ENCODE measurements around the gene ADSL. TPM values are rescaled to one million over a fixed set of nuclear protein-coding genes. Genes with fewer than 3 reads are reported as not detected.

ADSL gene
- total and polyA plus RNA-seq, 4 donors: 31.1 to 49.0 (median 37.7) TPM

- H3K9me3 ChIP-seq (ENCODE audit: control insufficient read depth, low read length): no peaks in the 10 kb centered on the region
- H3K4me1 ChIP-seq (ENCODE audit: control insufficient read depth in 1 of 2, insufficient read depth in 2 of 2, low read length in 2 of 2): no peaks in the 10 kb centered on the region
- intact Hi-C loops (cut with DNase I): no loop called here
- no peak overlapping the region for H3K4me3 ChIP-seq (ENCODE audit: low read length in 2 of 2)
- ATAC-seq (ENCODE audit: low FRiP score): no peak
- no peak overlapping the region for H3K27ac ChIP-seq (ENCODE audit: low read depth in 1 of 2, low read length in 2 of 2)
- WGBS, 2 donors: 85 to 89% methylated on average over 38 to 42 of the region's 42 CpGs
- peaks cover 0 to 19% of the 10 kb centered on the region in 2 donors for H3K36me3 ChIP-seq (ENCODE audit: control insufficient read depth in 1 of 2, insufficient read depth in 2 of 2, low read length in 1 of 2)
- no peaks in the 10 kb centered on the region for H3K27me3 ChIP-seq (ENCODE audit: control insufficient read depth in 1 of 2, insufficient read depth in 2 of 2, low read length in 1 of 2)
- peak in 1 of 2 donors; percentile 74 for DNase-seq
Measured at GRCh38 chr22:40418366-40419201, 72.3 kb downstream of the ADSL start.

GRCh38 chr22:40419718-40420117 lies 73.4 kb downstream of the ADSL start:
- Histone ChIP-seq H3K27ac (ENCODE audit: low read depth in 1 of 2, low read length in 2 of 2) (no peak overlapping the region), H3K9me3 (ENCODE audit: control insufficient read depth, low read length) (no peaks in the 10 kb centered on the region), H3K36me3 (ENCODE audit: control insufficient read depth in 1 of 2, insufficient read depth in 2 of 2, low read length in 1 of 2) (peaks cover 0 to 19% of the 10 kb centered on the region in 2 donors), H3K4me3 (ENCODE audit: low read length in 2 of 2) (no peak overlapping the region), H3K27me3 (ENCODE audit: control insufficient read depth in 1 of 2, insufficient read depth in 2 of 2, low read length in 1 of 2) (no peaks in the 10 kb centered on the region), H3K4me1 (ENCODE audit: control insufficient read depth in 1 of 2, insufficient read depth in 2 of 2, low read length in 2 of 2) (no peaks in the 10 kb centered on the region)
- peak in 1 of 2 donors; percentile 45 for DNase-seq
- ATAC-seq (ENCODE audit: low FRiP score): no peak
- intact Hi-C loops (cut with DNase I): no loop called here
- 82 to 88% methylated on average over 8 of the region's 8 CpGs for WGBS, 2 donors

- intact Hi-C loops (cut with DNase I): no loop called here
- no peak for ATAC-seq (ENCODE audit: low FRiP score)
- Histone ChIP-seq H3K27ac (ENCODE audit: low read depth in 1 of 2, low read length in 2 of 2) (no peak overlapping the region), H3K9me3 (ENCODE audit: control insufficient read depth, low read length) (no peaks in the 10 kb centered on the region), H3K27me3 (ENCODE audit: control insufficient read depth in 1 of 2, insufficient read depth in 2 of 2, low read length in 1 of 2) (no peaks in the 10 kb centered on the region), H3K4me1 (ENCODE audit: control insufficient read depth in 1 of 2, insufficient read depth in 2 of 2, low read length in 2 of 2) (no peaks in the 10 kb centered on the region), H3K36me3 (ENCODE audit: control insufficient read depth in 1 of 2, insufficient read depth in 2 of 2, low read length in 1 of 2) (peaks cover 0 to 19% of the 10 kb centered on the region in 2 donors), H3K4me3 (ENCODE audit: low read length in 2 of 2) (no peak overlapping the region)
- DNase-seq: peak in 1 of 2 donors; percentile 72
- WGBS, 2 donors: 92% methylated on average over 18 of the region's 18 CpGs
Measured at GRCh38 chr22:40420341-40421081, 74.2 kb downstream of the ADSL start.

- Histone ChIP-seq H3K9me3 (ENCODE audit: control insufficient read depth, low read length) (no peaks in the 10 kb centered on the region), H3K27me3 (ENCODE audit: control insufficient read depth in 1 of 2, insufficient read depth in 2 of 2, low read length in 1 of 2) (no peaks in the 10 kb centered on the region), H3K4me3 (ENCODE audit: low read length in 2 of 2) (no peak overlapping the region), H3K27ac (ENCODE audit: low read depth in 1 of 2, low read length in 2 of 2) (no peak overlapping the region), H3K36me3 (ENCODE audit: control insufficient read depth in 1 of 2, insufficient read depth in 2 of 2, low read length in 1 of 2) (peaks cover 0 to 20% of the 10 kb centered on the region in 2 donors), H3K4me1 (ENCODE audit: control insufficient read depth in 1 of 2, insufficient read depth in 2 of 2, low read length in 2 of 2) (no peaks in the 10 kb centered on the region)
- DNase-seq (peak in 1 of 2 donors; percentile 51), ATAC-seq (ENCODE audit: low FRiP score) (no peak)
- intact Hi-C loops (cut with DNase I): no loop called here
- 87 to 94% methylated on average over 4 of the region's 4 CpGs for WGBS, 2 donors
Measured at GRCh38 chr22:40421082-40421350, 74.7 kb downstream of the ADSL start.

- intact Hi-C loops (cut with DNase I): no loop called here
Measured at GRCh38 chr22:40421941-40422340, 75.6 kb downstream of the ADSL start.

GRCh38 chr22:40422558-40423309 lies 76.4 kb downstream of the ADSL start:
- DNase-seq: peak in 1 of 2 donors; percentile 56
- Histone ChIP-seq H3K36me3 (ENCODE audit: control insufficient read depth in 1 of 2, insufficient read depth in 2 of 2, low read length in 1 of 2) (peaks cover 0 to 22% of the 10 kb centered on the region in 2 donors), H3K4me1 (ENCODE audit: control insufficient read depth in 1 of 2, insufficient read depth in 2 of 2, low read length in 2 of 2) (no peaks in the 10 kb centered on the region), H3K9me3 (ENCODE audit: control insufficient read depth, low read length) (no peaks in the 10 kb centered on the region), H3K27me3 (ENCODE audit: control insufficient read depth in 1 of 2, insufficient read depth in 2 of 2, low read length in 1 of 2) (no peaks in the 10 kb centered on the region), H3K27ac (ENCODE audit: low read depth in 1 of 2, low read length in 2 of 2) (no peak overlapping the region), H3K4me3 (ENCODE audit: low read length in 2 of 2) (no peak overlapping the region)
- ATAC-seq (ENCODE audit: low FRiP score): no peak
- intact Hi-C loops (cut with DNase I): no loop called here
- 91 to 94% methylated on average over 9 of the region's 9 CpGs for WGBS, 2 donors

More at GRCh38 chr22:40421941-40422340, 75.6 kb downstream of the ADSL start:
- H3K4me1 ChIP-seq (ENCODE audit: control insufficient read depth in 1 of 2, insufficient read depth in 2 of 2, low read length in 2 of 2): no peaks in the 10 kb centered on the region
- no peaks in the 10 kb centered on the region for H3K9me3 ChIP-seq (ENCODE audit: control insufficient read depth, low read length)
- no peak overlapping the region for H3K27ac ChIP-seq (ENCODE audit: low read depth in 1 of 2, low read length in 2 of 2)
- no peak for ATAC-seq (ENCODE audit: low FRiP score)
- H3K27me3 ChIP-seq (ENCODE audit: control insufficient read depth in 1 of 2, insufficient read depth in 2 of 2, low read length in 1 of 2): no peaks in the 10 kb centered on the region
- H3K4me3 ChIP-seq (ENCODE audit: low read length in 2 of 2): no peak overlapping the region
- DNase-seq: peak in 1 of 2 donors; percentile 52
- H3K36me3 ChIP-seq (ENCODE audit: control insufficient read depth in 1 of 2, insufficient read depth in 2 of 2, low read length in 1 of 2): peaks cover 0 to 22% of the 10 kb centered on the region in 2 donors
- 85 to 99% methylated on average over 1 of the region's 1 CpG for WGBS, 2 donors

- Histone ChIP-seq H3K4me1 (ENCODE audit: control insufficient read depth in 1 of 2, insufficient read depth in 2 of 2, low read length in 2 of 2) (no peaks in the 10 kb centered on the region), H3K9me3 (ENCODE audit: control insufficient read depth, low read length) (no peaks in the 10 kb centered on the region), H3K4me3 (ENCODE audit: low read length in 2 of 2) (no peak overlapping the region), H3K27ac (ENCODE audit: low read depth in 1 of 2, low read length in 2 of 2) (no peak overlapping the region), H3K27me3 (ENCODE audit: control insufficient read depth in 1 of 2, insufficient read depth in 2 of 2, low read length in 1 of 2) (no peaks in the 10 kb centered on the region), H3K36me3 (ENCODE audit: control insufficient read depth in 1 of 2, insufficient read depth in 2 of 2, low read length in 1 of 2) (peaks cover 0 to 22% of the 10 kb centered on the region in 2 donors)
- DNase-seq: no peak
- 59 to 64% methylated on average over 5 of the region's 5 CpGs for WGBS, 2 donors
- intact Hi-C loops (cut with DNase I): no loop called here
- ATAC-seq (ENCODE audit: low FRiP score): no peak
Measured at GRCh38 chr22:40423310-40423688, 77.0 kb downstream of the ADSL start.

- Histone ChIP-seq H3K36me3 (ENCODE audit: control insufficient read depth in 1 of 2, insufficient read depth in 2 of 2, low read length in 1 of 2) (peaks cover 0 to 20% of the 10 kb centered on the region in 2 donors), H3K4me1 (ENCODE audit: control insufficient read depth in 1 of 2, insufficient read depth in 2 of 2, low read length in 2 of 2) (no peaks in the 10 kb centered on the region), H3K27me3 (ENCODE audit: control insufficient read depth in 1 of 2, insufficient read depth in 2 of 2, low read length in 1 of 2) (no peaks in the 10 kb centered on the region), H3K27ac (ENCODE audit: low read depth in 1 of 2, low read length in 2 of 2) (no peak overlapping the region), H3K4me3 (ENCODE audit: low read length in 2 of 2) (no peak overlapping the region), H3K9me3 (ENCODE audit: control insufficient read depth, low read length) (no peaks in the 10 kb centered on the region)
- intact Hi-C loops (cut with DNase I): no loop called here
- ATAC-seq (ENCODE audit: low FRiP score): no peak
- 84 to 85% methylated on average over 17 of the region's 17 CpGs for WGBS, 2 donors
- peak in 1 of 2 donors; percentile 67 for DNase-seq
Measured at GRCh38 chr22:40423882-40424640, 77.8 kb downstream of the ADSL start.

All from aorta (tissue), 5 donors.